GM18520 (cell line): ENCODE data around the gene RAB1B.
A peak's percentile ranks its signal among the peaks of the same experiment; 100 is the strongest.
"Not testable (repeated sequence)": the region's sequence is repeated elsewhere in the genome, so short reads cannot be mapped to it uniquely, and the experiment has no call there.

Experiments
- ATAC-seq: cut with Tn5 transposase; IDR thresholded peaks from one replicate; pipeline ENCODE4 v1.9.1; 2021; ENCODE audit not compliant: unreplicated experiment

The RAB1B gene

DNA sequence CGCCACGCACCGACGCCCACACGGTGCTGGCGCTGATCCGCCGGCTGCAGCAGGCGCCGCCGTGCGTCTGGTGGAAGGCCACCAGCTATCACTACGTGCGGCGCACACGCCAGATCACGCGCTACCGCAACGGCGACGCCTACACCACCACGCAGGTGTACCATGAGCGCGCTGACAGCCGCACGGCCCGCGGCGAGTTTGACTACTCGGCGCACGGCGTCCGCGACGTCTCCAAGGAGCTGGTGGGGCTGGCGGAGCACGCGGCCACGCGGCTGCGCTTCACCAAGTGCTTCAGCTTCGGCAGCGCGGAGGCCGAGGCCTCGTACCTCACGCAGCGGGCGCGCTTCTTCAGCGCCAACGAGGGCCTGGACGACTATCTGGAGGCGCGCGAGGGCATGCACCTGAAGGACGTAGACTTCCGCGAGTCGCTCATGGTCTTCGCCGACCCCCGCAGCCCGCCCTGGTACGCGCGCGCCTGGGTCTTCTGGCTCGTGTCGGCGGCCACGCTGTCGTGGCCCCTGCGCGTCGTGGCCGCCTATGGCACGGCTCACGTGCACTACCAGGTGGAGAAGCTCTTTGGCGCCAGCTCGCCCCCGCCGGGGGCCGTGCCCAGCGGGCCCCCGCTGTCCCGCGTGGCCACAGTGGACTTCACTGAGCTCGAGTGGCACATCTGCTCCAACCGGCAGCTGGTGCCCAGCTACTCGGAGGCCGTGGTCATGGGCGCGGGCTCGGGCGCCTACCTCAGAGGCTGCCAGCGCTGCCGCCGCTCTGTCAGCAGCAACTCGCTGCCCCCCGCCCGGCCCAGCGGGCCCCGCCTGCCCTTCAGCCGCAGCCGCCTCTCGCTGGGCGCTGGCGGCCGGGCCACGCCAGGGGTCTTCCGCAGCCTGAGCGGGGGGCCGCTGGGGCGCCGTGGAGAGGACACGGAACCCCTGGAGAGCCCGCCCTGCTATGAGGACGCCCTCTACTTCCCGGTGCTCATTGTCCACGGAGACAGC lies 26.5 kb downstream of the RAB1B start:
- ATAC-seq = no peak

DNA sequence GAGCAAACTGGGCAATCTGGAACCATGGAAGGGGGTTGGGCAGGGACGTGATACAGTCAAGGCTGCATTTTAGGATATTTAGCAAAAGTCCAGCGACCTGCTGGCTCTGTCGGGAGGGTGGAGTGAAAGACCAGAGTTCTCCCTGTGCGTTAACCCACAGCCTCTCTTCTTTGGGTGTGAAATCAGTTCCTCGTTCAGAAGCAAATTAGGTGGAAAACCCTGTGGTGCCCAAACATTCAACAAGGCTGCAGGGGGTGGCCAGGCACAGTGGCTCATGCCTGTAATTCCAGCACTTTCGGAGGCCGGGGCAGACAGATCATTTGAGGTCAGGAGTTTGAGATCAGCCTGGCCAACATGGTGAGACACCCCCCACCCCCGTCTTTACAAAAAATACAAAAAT lies 29.2 kb downstream of the RAB1B start:
- no peak for ATAC-seq

DNA sequence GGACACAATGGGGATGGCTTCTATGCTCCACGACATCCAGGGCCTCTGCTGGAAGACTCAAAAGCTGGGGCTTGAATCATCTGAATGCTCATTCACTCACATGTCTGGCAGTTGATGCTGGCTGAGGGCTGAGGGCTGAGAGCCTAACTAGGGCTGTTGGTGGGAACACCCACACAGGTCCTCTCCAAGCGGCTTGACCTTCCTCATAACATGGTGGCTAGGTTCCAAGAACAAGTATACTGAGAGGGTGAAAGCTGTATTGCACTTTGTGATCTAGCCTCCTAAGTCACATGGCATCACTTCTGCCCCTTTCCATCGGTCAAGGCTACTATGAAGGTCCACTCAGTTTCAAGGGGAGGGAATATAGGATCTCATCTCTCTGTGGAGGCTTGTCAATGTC lies 30.7 kb downstream of the RAB1B start:
- ATAC-seq = no peak

DNA sequence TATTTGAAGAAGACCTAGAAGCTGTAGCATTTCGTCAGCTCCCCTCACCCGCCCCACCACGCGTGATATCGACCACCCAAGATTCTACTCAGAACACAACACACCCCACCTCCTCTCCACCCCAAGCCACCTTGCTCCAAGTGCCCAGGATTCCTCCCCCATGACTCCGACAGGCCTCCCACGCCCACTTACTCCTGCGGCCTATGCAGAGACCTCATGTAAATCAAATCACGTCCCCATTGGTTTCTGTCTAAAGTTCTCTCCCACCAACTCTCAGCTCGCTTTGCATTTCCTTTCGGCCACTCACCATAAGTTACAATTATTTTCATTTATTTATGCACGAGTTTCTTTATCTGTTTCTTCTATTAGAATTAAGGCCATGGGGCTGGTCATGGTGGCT lies 34.2 kb downstream of the RAB1B start:
- ATAC-seq = no peak

- ATAC-seq = no peak
Measured at GRCh38 chr11:66309475-66309874, 41.0 kb downstream of the RAB1B start.

DNA sequence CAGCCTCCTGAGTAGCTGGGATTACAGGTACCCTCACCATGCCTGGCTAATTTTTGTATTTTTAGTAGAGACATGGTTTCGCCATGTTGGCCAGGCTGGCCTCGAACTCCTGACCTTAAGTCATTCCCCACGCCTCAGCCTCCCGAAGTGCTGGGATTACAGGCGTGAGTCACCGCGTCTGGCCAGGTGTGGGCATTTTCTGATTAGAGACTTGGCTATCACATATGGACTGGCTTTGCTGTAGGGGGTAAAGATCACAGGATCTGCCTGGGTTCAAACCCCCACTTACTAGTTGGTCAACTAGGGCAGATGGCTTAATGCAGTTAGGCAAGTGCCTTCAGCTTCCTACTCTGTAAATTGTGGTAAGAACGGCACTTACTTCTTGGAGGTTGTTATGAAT lies 41.9 kb downstream of the RAB1B start:
- no peak for ATAC-seq

DNA sequence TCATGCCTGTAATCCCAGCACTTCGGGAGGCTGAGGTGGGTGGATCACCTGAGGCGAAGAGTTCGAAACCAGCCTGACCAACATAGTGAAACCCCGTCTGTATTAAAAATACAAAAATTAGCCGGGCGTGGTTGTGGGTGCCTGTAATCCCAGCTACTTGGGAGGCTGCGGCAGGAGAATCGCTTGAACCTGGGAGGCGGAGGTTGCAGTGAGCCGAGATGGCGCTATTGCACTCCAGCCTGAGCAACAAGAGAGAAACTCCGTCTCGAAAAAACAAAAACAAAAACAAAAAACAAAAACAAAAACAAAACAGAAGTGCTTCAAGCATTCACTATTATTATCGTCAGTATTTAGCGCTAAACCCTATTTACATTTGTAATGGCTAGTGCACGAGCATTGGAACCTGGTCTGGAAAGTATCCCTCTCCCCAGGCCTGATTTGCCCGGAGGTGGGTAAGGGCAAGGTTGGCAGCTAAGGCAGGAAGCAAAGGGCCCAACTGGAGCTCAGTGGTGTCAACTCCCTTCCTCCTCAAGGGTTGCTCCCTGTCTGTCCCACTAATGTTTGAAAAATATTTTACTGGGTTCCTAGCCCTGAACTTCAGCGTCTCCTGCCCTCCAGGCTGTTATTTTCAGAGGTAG lies 42.5 kb downstream of the RAB1B start:
- not testable (repeated sequence) for ATAC-seq

GRCh38 chr11:66311470-66311964 lies 43.1 kb downstream of the RAB1B start:
- no peak for ATAC-seq

- peak; percentile 57 for ATAC-seq
Measured at GRCh38 chr11:66311965-66312548, 43.6 kb downstream of the RAB1B start.

GRCh38 chr11:66312549-66313320 lies 44.3 kb downstream of the RAB1B start:
- peak; percentile 27 for ATAC-seq

DNA sequence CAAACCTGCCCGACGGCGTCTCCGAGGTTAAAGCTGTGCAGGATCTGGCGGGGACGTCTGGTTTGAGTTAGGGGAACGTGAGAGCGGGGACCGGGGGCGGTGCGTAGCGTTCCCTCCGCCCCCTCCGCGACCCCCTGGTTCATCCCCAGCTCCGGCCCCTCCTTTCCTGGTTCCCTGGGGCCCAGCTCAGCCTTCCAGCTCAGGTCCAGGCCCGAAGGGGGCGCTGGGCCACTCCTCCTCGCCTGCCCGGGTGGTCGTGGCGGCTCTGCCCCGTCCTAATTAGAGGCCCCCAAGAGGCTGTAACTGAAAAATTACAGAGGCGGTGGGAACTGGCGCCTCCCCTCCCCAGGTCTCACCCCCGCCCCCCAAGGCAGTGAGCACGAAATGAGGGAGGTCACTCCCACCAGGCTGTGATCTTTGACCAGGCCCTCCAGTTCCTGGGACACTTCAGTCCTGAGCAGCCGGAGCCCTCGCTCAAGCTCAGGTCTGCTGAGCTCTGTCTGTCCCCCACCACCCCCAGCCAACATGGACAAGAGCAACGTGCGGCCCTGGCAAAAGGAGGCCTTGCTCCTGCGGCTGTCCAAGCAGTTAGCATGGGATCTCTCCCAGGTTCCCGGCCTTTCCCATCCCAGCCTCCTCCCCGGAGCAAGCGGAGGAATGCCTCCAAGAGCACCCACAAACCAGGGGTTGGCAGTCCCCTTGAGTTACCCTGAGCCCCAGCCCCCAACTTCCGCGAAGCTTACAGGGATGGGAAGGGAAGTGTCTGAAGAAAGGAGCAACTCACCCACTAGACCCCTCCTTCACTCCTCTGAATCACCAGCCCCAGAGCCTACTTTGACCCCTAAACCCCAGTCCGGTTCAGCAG lies 45.1 kb downstream of the RAB1B start:
- no peak for ATAC-seq

DNA sequence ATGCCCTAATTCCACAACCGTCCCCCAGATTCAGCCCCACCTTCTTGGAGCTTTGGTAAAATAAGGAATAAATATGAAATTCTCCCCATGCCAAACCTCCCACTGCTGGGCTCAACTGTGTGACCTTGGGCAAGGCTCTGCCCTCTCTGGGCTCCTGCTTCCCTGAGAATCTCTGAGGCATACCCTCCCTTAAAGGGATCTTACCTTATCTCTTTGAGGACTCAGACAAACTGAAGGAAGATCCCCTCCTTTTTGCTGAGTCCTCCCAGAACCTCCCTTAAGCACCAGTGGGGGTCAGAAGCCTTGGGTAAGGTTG lies 45.7 kb downstream of the RAB1B start:
- no peak for ATAC-seq

GRCh38 chr11:66314561-66315497 lies 46.4 kb downstream of the RAB1B start:
- no peak for ATAC-seq

DNA sequence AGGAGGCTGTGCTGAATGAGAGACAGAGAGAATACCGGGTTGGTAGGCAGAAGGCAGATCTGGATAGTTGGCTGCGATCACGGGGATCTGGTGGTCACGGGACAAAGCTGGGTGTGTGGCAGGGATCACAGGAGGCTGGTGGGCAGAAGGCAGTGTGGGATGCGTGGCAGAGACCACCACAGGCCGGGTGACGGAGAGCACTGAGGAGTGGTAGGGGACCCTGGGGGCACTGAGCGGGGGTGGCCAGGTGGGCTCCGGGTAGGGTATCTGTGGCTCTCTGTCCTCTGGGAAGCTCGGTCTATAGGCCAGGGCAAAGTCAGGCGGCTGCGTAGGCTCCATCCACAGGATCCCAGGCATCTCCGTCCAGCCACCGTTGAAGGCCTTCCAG lies 47.1 kb downstream of the RAB1B start:
- ATAC-seq = no peak

- ATAC-seq = no peak
Measured at GRCh38 chr11:66315921-66316811, 47.7 kb downstream of the RAB1B start.

DNA sequence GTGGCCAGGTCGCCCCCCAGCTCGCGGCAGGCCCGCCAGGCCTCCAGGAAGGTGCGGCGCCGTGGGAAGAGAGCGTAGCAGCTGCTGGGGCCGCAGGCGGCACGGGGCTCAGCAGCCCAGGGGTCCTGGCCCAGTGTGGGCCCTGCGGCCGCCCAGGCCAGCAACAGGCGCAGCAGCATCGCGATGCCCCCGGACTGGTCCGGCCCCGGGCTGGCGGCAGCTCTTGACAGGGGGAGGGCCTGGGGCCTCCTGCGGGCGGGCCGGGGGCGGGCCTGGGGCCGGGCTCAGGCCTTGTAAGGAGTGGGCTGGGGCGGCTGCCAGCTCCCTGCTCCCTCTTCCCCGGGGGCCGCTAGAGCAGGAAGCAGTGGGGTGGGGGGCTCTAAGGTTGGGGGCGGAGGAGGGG lies 48.4 kb downstream of the RAB1B start, which contains the start of gene CD248:
TSS of gene CD248 (minus strand) at position 196 of the 403 bp plus-strand sequence. CDS start at position 179, 17 bp downstream.
- no peak for ATAC-seq

DNA sequence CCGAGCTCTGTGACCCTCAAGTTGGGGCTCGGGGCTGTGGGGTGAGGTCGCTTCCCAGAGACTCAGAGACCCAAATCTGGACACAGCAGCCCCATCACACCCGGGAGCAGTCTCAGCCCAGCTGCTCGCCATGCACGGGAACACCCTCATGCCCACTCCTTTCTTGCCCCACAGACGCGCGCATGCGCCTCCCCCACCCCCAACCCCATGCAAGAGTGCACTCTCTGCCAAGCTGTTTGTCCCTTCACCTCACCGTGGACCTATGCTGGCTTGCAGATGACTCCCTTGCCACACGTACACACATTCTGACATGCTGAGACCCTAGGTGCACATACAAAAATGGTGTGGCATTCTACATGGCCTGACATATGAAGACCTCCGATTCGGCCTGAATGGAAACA lies 48.9 kb downstream of the RAB1B start:
- no peak for ATAC-seq
